HG02610 (cell line): ENCODE results near the gene RUNX2.
A peak's percentile ranks its signal among the peaks of the same experiment; 100 is the strongest.

Experiments
- ATAC-seq: cut with Tn5 transposase; IDR thresholded peaks from one replicate; pipeline ENCODE4 v1.9.1; 2021; ENCODE audit warnings: mild to moderate bottlenecking, moderate library complexity; ENCODE audit not compliant: unreplicated experiment

RUNX2 gene

GRCh38 chr6:45477790-45478189 is 149.7 kb downstream of the RUNX2 start:
- ATAC-seq: no peak

GRCh38 chr6:45478240-45478639 is 150.1 kb downstream of the RUNX2 start:
- no peak for ATAC-seq

- peak; percentile 97 for ATAC-seq
Measured at GRCh38 chr6:45479834-45480751, 152.0 kb downstream of the RUNX2 start.

GRCh38 chr6:45480752-45481415 is 152.8 kb downstream of the RUNX2 start:
- ATAC-seq: no peak

- no peak for ATAC-seq
Measured at GRCh38 chr6:45483021-45483420, 154.9 kb downstream of the RUNX2 start.

GRCh38 chr6:45483501-45483900 is 155.4 kb downstream of the RUNX2 start:
- ATAC-seq: no peak

GRCh38 chr6:45486736-45487135 is 158.6 kb downstream of the RUNX2 start:
- no peak for ATAC-seq

- no peak for ATAC-seq
Measured at GRCh38 chr6:45487645-45488044, 159.5 kb downstream of the RUNX2 start.

- no peak for ATAC-seq
Measured at GRCh38 chr6:45488269-45488668, 160.1 kb downstream of the RUNX2 start.

- ATAC-seq: no peak
Measured at GRCh38 chr6:45488889-45489288, 160.8 kb downstream of the RUNX2 start.

- ATAC-seq: no peak
Measured at GRCh38 chr6:45491048-45491735, 163.1 kb downstream of the RUNX2 start.

GRCh38 chr6:45491874-45492273 is 163.7 kb downstream of the RUNX2 start:
- ATAC-seq: no peak

- no peak for ATAC-seq
Measured at GRCh38 chr6:45493761-45494160, 165.6 kb downstream of the RUNX2 start.

GRCh38 chr6:45494416-45495135 is 166.4 kb downstream of the RUNX2 start:
- ATAC-seq: no peak

- ATAC-seq: no peak
Measured at GRCh38 chr6:45495429-45496084, 167.4 kb downstream of the RUNX2 start.

- no peak for ATAC-seq
Measured at GRCh38 chr6:45496085-45496433, 167.9 kb downstream of the RUNX2 start.

- no peak for ATAC-seq
Measured at GRCh38 chr6:45498591-45498990, 170.5 kb downstream of the RUNX2 start.

- no peak for ATAC-seq
Measured at GRCh38 chr6:45500924-45501816, 173.0 kb downstream of the RUNX2 start.

GRCh38 chr6:45502456-45502855 is 174.3 kb downstream of the RUNX2 start:
- no peak for ATAC-seq

- ATAC-seq: no peak
Measured at GRCh38 chr6:45504947-45505346, 176.8 kb downstream of the RUNX2 start.
